K562 (cell line): ENCODE measurements around the gene HK1. TPM values are rescaled to one million over a fixed set of nuclear protein-coding genes. Genes with fewer than 3 reads are reported as not detected.

Experiments used
- C11orf30 ChIP-seq: fragments of 450-650 bp; IDR thresholded peaks from 2 replicates; pipeline ENCODE4 v1.6.1; 2016; ENCODE audit warnings: low read depth, mild to moderate bottlenecking
- EP300 ChIP-seq: IDR thresholded peaks from 2 replicates; pipeline ENCODE4 v1.6.1; 2012; ENCODE audit warnings: low read length, improper control_type of control experiment
- RAD51 ChIP-seq: fragments of 450-650 bp; IDR thresholded peaks from 2 replicates; pipeline ENCODE4 v1.7.1; 2016; ENCODE audit warnings: low read depth, mild to moderate bottlenecking, borderline replicate concordance
- TOE1 ChIP-seq, 2 experiments: fragments of 450-650 bp in 1 of 2; sonication (generic) in 1 of 2; formaldehyde crosslinking in 1 of 2; IDR thresholded peaks; 2 replicates each; pipeline versions ENCODE4 v1.7.1 to v1.8.0; 2016 to 2022; ENCODE audit warnings: borderline replicate concordance in 2 of 2, mild to moderate bottlenecking in 2 of 2, antibody characterized with exemption in 1 of 2, inconsistent platforms in 1 of 2, low read depth in 1 of 2, missing genetic modification reagents in 1 of 2, moderate library complexity in 1 of 2
- ZNF232 ChIP-seq: sonication (generic); formaldehyde crosslinking; IDR thresholded peaks from 2 replicates; pipeline ENCODE4 v1.8.0; 2022; ENCODE audit warnings: mild to moderate bottlenecking, missing genetic modification reagents
- ZNF324 ChIP-seq: fragments of 250-450 bp; sonication (Bioruptor Pico); IDR thresholded peaks from 2 replicates; pipeline ENCODE4 v1.4.0; 2020; ENCODE audit warnings: mild to moderate bottlenecking
- ZNF347 ChIP-seq: fragments of 450-650 bp; formaldehyde crosslinking; IDR thresholded peaks from 2 replicates; pipeline ENCODE4 v1.4.0; 2020; ENCODE audit warnings: low read depth, mild to moderate bottlenecking, moderate library complexity
- polyA plus RNA-seq, 8 experiments: library from polyadenylated mRNA; depleted of rRNA in 4 of 8; stranded (reverse) in 5 of 8; unstranded in 3 of 8; fragments of >200 nt; fragmentation: Nextera tagmentation in 2 of 8; fragmentation: Illumina TruSeq in 1 of 8; extraction: Ambion mirVana in 2 of 8; extraction: Trizol in 1 of 8; gene quantifications; 2 replicates each; pipeline versions ENCODE4 v1.2.1 to v1.2.3, GENCODE V29; 2011 to 2014; ENCODE audit warnings: inconsistent platforms in 1 of 8, missing spikeins in 1 of 8
- total RNA-seq, 7 experiments: library from RNA; depleted of rRNA in 6 of 7; stranded (reverse); fragments of >200 nt in 6 of 7; fragmentation: Illumina TruSeq in 2 of 7; extraction: Trizol in 2 of 7; gene quantifications; 2 replicates each; pipeline versions ENCODE4 v1.2.1 to v1.2.3, GENCODE V29; 2011 to 2021; ENCODE audit warnings: low replicate concordance in 1 of 7
- TF ChIP-seq, protein P1 (sequence below): sonication (generic); formaldehyde crosslinking; IDR thresholded peaks from 2 replicates; pipeline ENCODE4 v1.8.0; 2023; ENCODE audit warnings: mild to moderate bottlenecking, missing genetic modification reagents
- TF ChIP-seq, protein P2 (sequence below), 2 experiments: fragments of 450-650 bp; formaldehyde crosslinking in 1 of 2; IDR thresholded peaks; 2 replicates each; pipeline versions ENCODE4 v1.4.0 to v1.6.1; 2014 to 2020; ENCODE audit warnings: mild to moderate bottlenecking in 2 of 2, borderline replicate concordance in 1 of 2, low read depth in 1 of 2

Gene HK1
- total and polyA plus RNA-seq, 9 of the 15 experiments (the other 6 are each of a cell fraction or from before 2014, with no cell fraction given), result 29.2 to 444 (median 193) TPM

GRCh38 chr10:69242852-69243212 lies 35.5 kb upstream of the HK1 start (continued):
- TF ChIP-seq, protein P1, sequence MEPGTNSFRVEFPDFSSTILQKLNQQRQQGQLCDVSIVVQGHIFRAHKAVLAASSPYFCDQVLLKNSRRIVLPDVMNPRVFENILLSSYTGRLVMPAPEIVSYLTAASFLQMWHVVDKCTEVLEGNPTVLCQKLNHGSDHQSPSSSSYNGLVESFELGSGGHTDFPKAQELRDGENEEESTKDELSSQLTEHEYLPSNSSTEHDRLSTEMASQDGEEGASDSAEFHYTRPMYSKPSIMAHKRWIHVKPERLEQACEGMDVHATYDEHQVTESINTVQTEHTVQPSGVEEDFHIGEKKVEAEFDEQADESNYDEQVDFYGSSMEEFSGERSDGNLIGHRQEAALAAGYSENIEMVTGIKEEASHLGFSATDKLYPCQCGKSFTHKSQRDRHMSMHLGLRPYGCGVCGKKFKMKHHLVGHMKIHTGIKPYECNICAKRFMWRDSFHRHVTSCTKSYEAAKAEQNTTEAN (CRISPR knock-in tag), result 0 out of 2 replicates have a peak, but pooled peaks have one; percentile 53
- TF ChIP-seq, protein P2, sequence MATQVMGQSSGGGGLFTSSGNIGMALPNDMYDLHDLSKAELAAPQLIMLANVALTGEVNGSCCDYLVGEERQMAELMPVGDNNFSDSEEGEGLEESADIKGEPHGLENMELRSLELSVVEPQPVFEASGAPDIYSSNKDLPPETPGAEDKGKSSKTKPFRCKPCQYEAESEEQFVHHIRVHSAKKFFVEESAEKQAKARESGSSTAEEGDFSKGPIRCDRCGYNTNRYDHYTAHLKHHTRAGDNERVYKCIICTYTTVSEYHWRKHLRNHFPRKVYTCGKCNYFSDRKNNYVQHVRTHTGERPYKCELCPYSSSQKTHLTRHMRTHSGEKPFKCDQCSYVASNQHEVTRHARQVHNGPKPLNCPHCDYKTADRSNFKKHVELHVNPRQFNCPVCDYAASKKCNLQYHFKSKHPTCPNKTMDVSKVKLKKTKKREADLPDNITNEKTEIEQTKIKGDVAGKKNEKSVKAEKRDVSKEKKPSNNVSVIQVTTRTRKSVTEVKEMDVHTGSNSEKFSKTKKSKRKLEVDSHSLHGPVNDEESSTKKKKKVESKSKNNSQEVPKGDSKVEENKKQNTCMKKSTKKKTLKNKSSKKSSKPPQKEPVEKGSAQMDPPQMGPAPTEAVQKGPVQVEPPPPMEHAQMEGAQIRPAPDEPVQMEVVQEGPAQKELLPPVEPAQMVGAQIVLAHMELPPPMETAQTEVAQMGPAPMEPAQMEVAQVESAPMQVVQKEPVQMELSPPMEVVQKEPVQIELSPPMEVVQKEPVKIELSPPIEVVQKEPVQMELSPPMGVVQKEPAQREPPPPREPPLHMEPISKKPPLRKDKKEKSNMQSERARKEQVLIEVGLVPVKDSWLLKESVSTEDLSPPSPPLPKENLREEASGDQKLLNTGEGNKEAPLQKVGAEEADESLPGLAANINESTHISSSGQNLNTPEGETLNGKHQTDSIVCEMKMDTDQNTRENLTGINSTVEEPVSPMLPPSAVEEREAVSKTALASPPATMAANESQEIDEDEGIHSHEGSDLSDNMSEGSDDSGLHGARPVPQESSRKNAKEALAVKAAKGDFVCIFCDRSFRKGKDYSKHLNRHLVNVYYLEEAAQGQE (IDR thresholded peaks at IDR 0.05; ENCODE audit: borderline replicate concordance), result no peak
- TF ChIP-seq, protein P2 (CRISPR knock-in tag; IDR thresholded peaks at IDR 0.05; ENCODE audit: low read depth), result no peak
- TF ChIP-seq TOE1 (IDR thresholded peaks at IDR 0.05; ENCODE audit: borderline replicate concordance), result no peak
- no peak for TF ChIP-seq TOE1 (CRISPR knock-in tag; IDR thresholded peaks at IDR 0.05; ENCODE audit: borderline replicate concordance, low read depth)
- peak; percentile 45; the same call in 1 of the 2 replicates for TF ChIP-seq C11orf30
- TF ChIP-seq ZNF324 (CRISPR knock-in tag), result no peak
- TF ChIP-seq ZNF347 (CRISPR knock-in tag), result no peak
- TF ChIP-seq ZNF232 (CRISPR knock-in tag), result no peak
- TF ChIP-seq EP300, result no peak
- TF ChIP-seq RAD51, result no peak
- TF ChIP-seq, all 486 proteins: peak for 4
